H1 (cell line): ENCODE data around the gene FADS2.

ENCODE experiments used
- BRCA1 ChIP-seq: IDR thresholded peaks from 2 replicates; pipeline ENCODE4 v1.6.1; 2012; ENCODE audit warnings: low read depth, low read length, improper control_type of control experiment
- CBX5 ChIP-seq: fragments of 300-800, 300-1000 bp; sonication (generic); IDR thresholded peaks from 2 replicates; pipeline ENCODE4 v1.7.1; 2016; ENCODE audit warnings: antibody characterized with exemption, low read length, low read depth
- CTCF ChIP-seq, 3 experiments: IDR thresholded peaks; 1 replicate in 2 of 3; 2 replicates in 1 of 3; pipeline versions ENCODE4 v1.5.1 to v1.6.1; 2011; ENCODE audit warnings: low read length in 3 of 3, mild to moderate bottlenecking in 3 of 3, inconsistent platforms in 2 of 3, low read depth in 1 of 3, moderate library complexity in 1 of 3; ENCODE audit not compliant: insufficient read depth in 1 of 3; ENCODE audit errors: control extremely low read depth in 1 of 3
- EZH2 ChIP-seq: fragments of 200-600 bp; sonication (generic); IDR thresholded peaks from 2 replicates; pipeline ENCODE4 v1.7.1; 2012; ENCODE audit warnings: low read depth, mild to moderate bottlenecking, moderate library complexity, low read length, inconsistent platforms; ENCODE audit not compliant: severe bottlenecking
- POLR2A ChIP-seq, 2 experiments: IDR thresholded peaks; 1 replicate in 1 of 2; 2 replicates in 1 of 2; pipeline ENCODE4 v1.6.1; 2011; ENCODE audit warnings: low read depth in 2 of 2, low read length in 2 of 2, mild to moderate bottlenecking in 2 of 2; ENCODE audit errors: control extremely low read depth in 1 of 2
- RAD21 ChIP-seq, 2 experiments: IDR thresholded peaks in 1 of 2; conservative IDR thresholded peaks in 1 of 2; 2 replicates each; pipeline ENCODE4 v1.6.1; 2011; ENCODE audit warnings: low read depth in 2 of 2, low read length in 2 of 2, improper control_type of control experiment in 1 of 2, inconsistent platforms in 1 of 2, mild to moderate bottlenecking in 1 of 2, moderate library complexity in 1 of 2
- SIN3A ChIP-seq, 2 experiments: IDR thresholded peaks in 1 of 2; conservative IDR thresholded peaks in 1 of 2; 2 replicates each; pipeline ENCODE4 v1.6.1; 2011 to 2012; ENCODE audit warnings: low read length in 2 of 2, improper control_type of control experiment in 1 of 2, low read depth in 1 of 2, mild to moderate bottlenecking in 1 of 2
- SP1 ChIP-seq: IDR thresholded peaks from 2 replicates; pipeline ENCODE4 v1.6.1; 2011; ENCODE audit warnings: low read depth, low read length
- USF2 ChIP-seq: IDR thresholded peaks from 2 replicates; pipeline ENCODE4 v1.6.1; 2011; ENCODE audit warnings: low read length, improper control_type of control experiment
- TF ChIP-seq, protein P1 (sequence below): IDR thresholded peaks from 2 replicates; pipeline ENCODE4 v1.6.1; 2012; ENCODE audit warnings: low read length, inconsistent platforms

GRCh38 chr11:61855939-61856680, 28.0 kb downstream of the FADS2 start:
- TF ChIP-seq BRCA1: no peak
- TF ChIP-seq RAD21 (IDR thresholded peaks at IDR 0.05 in 1 of 2, conservative IDR thresholded peaks at IDR 0.05 in 1 of 2; ENCODE audit: low read depth in 2 of 2, low read length in 2 of 2): no peak
- TF ChIP-seq SIN3A (conservative IDR thresholded peaks at IDR 0.05 in 1 of 2, IDR thresholded peaks at IDR 0.05 in 1 of 2; ENCODE audit: low read depth in 1 of 2, low read length in 2 of 2): no peak
- TF ChIP-seq CTCF (IDR thresholded peaks at IDR 0.05; ENCODE audit: control extremely low read depth in 1 of 3, insufficient read depth in 1 of 3, low read depth in 1 of 3, low read length in 3 of 3): no peak
- no peak for TF ChIP-seq USF2
- TF ChIP-seq SP1: no peak
- no peak for TF ChIP-seq POLR2A (IDR thresholded peaks at IDR 0.05; ENCODE audit: control extremely low read depth in 1 of 2, low read depth in 2 of 2, low read length in 2 of 2)
- TF ChIP-seq, protein P1, sequence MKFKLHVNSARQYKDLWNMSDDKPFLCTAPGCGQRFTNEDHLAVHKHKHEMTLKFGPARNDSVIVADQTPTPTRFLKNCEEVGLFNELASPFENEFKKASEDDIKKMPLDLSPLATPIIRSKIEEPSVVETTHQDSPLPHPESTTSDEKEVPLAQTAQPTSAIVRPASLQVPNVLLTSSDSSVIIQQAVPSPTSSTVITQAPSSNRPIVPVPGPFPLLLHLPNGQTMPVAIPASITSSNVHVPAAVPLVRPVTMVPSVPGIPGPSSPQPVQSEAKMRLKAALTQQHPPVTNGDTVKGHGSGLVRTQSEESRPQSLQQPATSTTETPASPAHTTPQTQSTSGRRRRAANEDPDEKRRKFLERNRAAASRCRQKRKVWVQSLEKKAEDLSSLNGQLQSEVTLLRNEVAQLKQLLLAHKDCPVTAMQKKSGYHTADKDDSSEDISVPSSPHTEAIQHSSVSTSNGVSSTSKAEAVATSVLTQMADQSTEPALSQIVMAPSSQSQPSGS: no peak
- no peak for TF ChIP-seq CBX5
- TF ChIP-seq EZH2: no peak
